NCI-H345 treated with DMSO at 0.1 percent for 48 hours (cell line): ENCODE measurements around the gene SSTR4.

Experiments
- DNase-seq: peaks from one replicate; lab custom pipeline; 2025; ENCODE audit not compliant: unreplicated experiment; lab: John Stamatoyannopoulos, UW

SSTR4 gene

DNA sequence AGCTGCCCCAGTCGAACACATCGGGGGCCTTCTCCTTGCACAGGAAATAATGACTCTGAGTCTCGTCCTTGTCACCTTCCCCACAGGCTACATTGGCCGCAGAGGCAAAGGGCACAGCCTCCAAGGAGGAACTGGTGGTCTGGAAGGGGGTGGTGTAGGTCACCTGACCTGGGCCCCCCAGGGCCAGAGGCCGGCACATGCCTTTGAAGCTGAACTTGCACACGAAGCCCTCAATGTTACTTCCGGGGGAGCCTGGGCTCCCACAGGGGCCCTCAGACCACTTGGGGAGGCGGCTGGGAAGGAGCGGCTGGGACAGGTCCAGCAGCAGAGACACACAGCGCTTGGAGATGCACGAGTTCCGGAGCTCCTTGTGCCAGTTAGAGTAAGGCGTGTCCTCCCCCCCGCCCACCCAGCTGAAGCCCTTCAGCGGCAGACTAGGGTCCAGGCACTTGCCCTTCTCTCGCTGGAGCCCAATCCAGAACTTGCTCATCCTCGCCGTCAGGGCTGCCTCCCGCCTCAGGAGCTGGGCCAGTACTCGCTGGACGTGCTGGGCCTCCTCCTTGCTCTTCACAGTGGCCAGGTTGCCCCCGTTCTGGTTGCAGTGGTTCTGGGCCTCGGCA is 50.4 kb downstream of the SSTR4 start:
- DNase-seq = no peak

DNA sequence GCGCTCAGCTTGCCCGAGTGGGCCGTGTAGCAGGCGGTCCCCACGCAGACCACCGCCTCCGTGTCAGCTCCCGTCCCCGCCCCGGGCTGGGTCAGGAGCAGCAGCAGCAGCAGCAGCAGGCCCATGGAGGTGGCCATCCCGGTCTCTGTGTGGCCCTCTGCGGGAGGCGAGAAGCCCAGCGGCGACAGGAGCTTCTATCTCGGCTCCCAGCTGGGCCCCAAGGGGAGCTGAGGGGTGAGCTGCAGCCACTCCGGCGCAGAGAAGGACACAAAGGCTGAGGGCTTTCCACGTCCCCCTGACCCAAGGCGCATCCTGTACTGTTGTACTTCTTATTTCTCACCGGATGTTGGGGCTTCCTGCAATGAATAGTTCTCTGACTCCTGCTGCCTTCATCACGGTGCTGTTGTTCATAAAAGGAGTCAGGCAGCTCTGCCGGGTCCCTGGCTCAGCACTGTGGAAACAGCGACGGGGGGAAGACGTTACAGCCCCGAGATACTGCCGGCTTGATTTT is 51.0 kb downstream of the SSTR4 start, which contains the start of gene CD93:
CD93 (minus strand) TSS at position 269 of the 511 bp plus-strand sequence; CDS start at position 137, 132 bp downstream.
- DNase-seq = no peak

- no peak for DNase-seq
Measured at GRCh38 chr20:23086931-23087411, 51.9 kb downstream of the SSTR4 start.

- DNase-seq = no peak
Measured at GRCh38 chr20:23087587-23088251, 52.6 kb downstream of the SSTR4 start.
